PC-9 (cell line): ENCODE results near the gene EPN1. TPM values are rescaled to one million over a fixed set of nuclear protein-coding genes. Genes with fewer than 3 reads are reported as not detected.
"Not testable (repeated sequence)": the region's sequence is repeated elsewhere in the genome, so short reads cannot be mapped to it uniquely, and the experiment has no call there.

Experiments used
- BruUV-seq: library from RNA; stranded (reverse); fragments of 400-500 nt; replicated peaks from 2 replicates; lab custom pipeline; 2021; lab: Mats Ljungman, UMichigan
- CTCF ChIA-PET: fragments of 300-600 bp; sonication (Branson Sonifier 250); formaldehyde crosslinking; loops from one replicate; lab custom pipeline; 2022; ENCODE audit warnings: antibody characterized with exemption; lab: Charles Lee
- POLR2A ChIA-PET: fragments of 300-600 bp; sonication (Branson Sonifier 250); formaldehyde crosslinking; loops from one replicate; lab custom pipeline; 2022; ENCODE audit warnings: antibody characterized with exemption; ENCODE audit not compliant: unreplicated experiment; lab: Charles Lee
- DNase-seq, 2 experiments: peaks; one replicate each; pipeline versions ENCODE4 v3.0.0 to v3.0.0-alpha.2; 2015 to 2022; ENCODE audit warnings: mixed read lengths in 1 of 2
- H2AFZ ChIP-seq: fragments of 200-600 bp; sonication (generic); 2 replicates; pipeline ENCODE4 v1.8.1; 2017; ENCODE audit warnings: antibody characterized with exemption
- H3F3A ChIP-seq: fragments of 200-600 bp; sonication (generic); 2 replicates; pipeline ENCODE4 v1.8.1; 2017; ENCODE audit warnings: antibody characterized with exemption, mild to moderate bottlenecking, low read depth; ENCODE audit not compliant: insufficient read depth
- H3K27ac ChIP-seq: fragments of 200-600 bp; sonication (generic); 2 replicates; pipeline ENCODE4 v1.6.1; 2016; ENCODE audit warnings: mixed run types
- H3K27me3 ChIP-seq: fragments of 200-600 bp; sonication (generic); 2 replicates; pipeline ENCODE4 v1.6.1; 2016; ENCODE audit warnings: low read depth, mixed run types; ENCODE audit not compliant: insufficient read depth
- H3K36me3 ChIP-seq: fragments of 200-600 bp; sonication (generic); 2 replicates; pipeline ENCODE4 v1.6.1; 2016; ENCODE audit warnings: low read depth, mixed run types
- H3K4me1 ChIP-seq: fragments of 200-600 bp; sonication (generic); replicated peaks from 2 replicates; pipeline ENCODE4 v1.6.1; 2016; ENCODE audit warnings: mixed run types; ENCODE audit not compliant: insufficient read depth
- H3K4me2 ChIP-seq: fragments of 200-600 bp; sonication (generic); 2 replicates; pipeline ENCODE4 v1.6.1; 2017; ENCODE audit warnings: mixed run types
- H3K4me3 ChIP-seq: fragments of 200-600 bp; sonication (generic); 2 replicates; pipeline ENCODE4 v1.6.1; 2016; ENCODE audit warnings: mixed run types
- H3K79me2 ChIP-seq: fragments of 200-600 bp; sonication (generic); 2 replicates; pipeline ENCODE4 v1.6.1; 2017; ENCODE audit warnings: low read depth, mixed run types
- H3K9me2 ChIP-seq: fragments of 200-600 bp; sonication (generic); 2 replicates; pipeline ENCODE4 v1.8.1; 2017; ENCODE audit warnings: mild to moderate bottlenecking; ENCODE audit not compliant: insufficient read depth
- H3K9me3 ChIP-seq: fragments of 200-600 bp; sonication (generic); 2 replicates; pipeline ENCODE4 v1.8.1; 2016; ENCODE audit warnings: low read depth; ENCODE audit not compliant: insufficient read depth
- H4K20me1 ChIP-seq: fragments of 200-600 bp; sonication (generic); 2 replicates; pipeline ENCODE4 v1.8.1; 2017; ENCODE audit not compliant: insufficient read depth
- CTCF ChIP-seq: fragments of 200-600 bp; sonication (generic); conservative IDR thresholded peaks from 2 replicates; pipeline ENCODE4 v1.6.1; 2017; ENCODE audit warnings: mixed run types, antibody characterized with exemption, mild to moderate bottlenecking, moderate library complexity
- EZH2 ChIP-seq: fragments of 200-600 bp; sonication (generic); IDR thresholded peaks from 2 replicates; pipeline ENCODE4 v1.8.0; 2017; ENCODE audit warnings: antibody characterized with exemption, low read depth
- intact Hi-C: fragments of 100-400 bp; cut with micrococcal nuclease; formaldehyde crosslinking; loops from one replicate; pipeline ENCODE4 v1.10.0; 2022; ENCODE audit not compliant: unreplicated experiment
- total RNA-seq: library from RNA; stranded (reverse); gene quantifications from 2 replicates; pipeline ENCODE4 v1.2.3, GENCODE V29; 2021

EPN1 gene
- total RNA-seq, 1 experiment from 2014 or later = 232 TPM

- no peak for TF ChIP-seq CTCF
- TF ChIP-seq EZH2 = no peak
- Histone ChIP-seq H3K4me1 (no peaks in the 10 kb centered on the region), H4K20me1 (no peaks in the 10 kb centered on the region), H2AFZ (no peak within 1 kb of the TSS), H3K9me2 (no peaks in the 10 kb centered on the region), H3K4me3 (no peak within 1 kb of the TSS), H3K9me3 (no peaks in the 10 kb centered on the region), H3K27ac (no peak within 1 kb of the TSS), H3K36me3 (no peaks in the 10 kb centered on the region), H3F3A (no peaks in the 10 kb centered on the region), H3K79me2 (no peaks in the 10 kb centered on the region), H3K27me3 (peaks cover 90% of the 10 kb centered on the region), H3K4me2 (no peak within 1 kb of the TSS)
- ChIA-PET CTCF (no interaction called here), POLR2A (no interaction called here)
- DNase-seq = no peak
- no TSS peak for BruUV-seq
- intact Hi-C loops = no loop called here
These were observed 63.3 kb downstream of the EPN1 start, which contains the start of gene NLRP9 for GRCh38 chr19:55738302-55738701. TSS of gene NLRP9 (minus strand) at chr19:55738402. CDS start at chr19:55738374, 28 bp downstream.

GRCh38 chr19:55750715-55751114 lies 75.7 kb downstream of the EPN1 start:
- BruUV-seq = no TSS peak
- POLR2A ChIA-PET = no interaction called here

GRCh38 chr19:55753401-55753800 lies 78.4 kb downstream of the EPN1 start:
- Histone ChIP-seq H3K9me2 (no peaks in the 10 kb centered on the region), H3K27ac (no peak overlapping the region), H3F3A (no peaks in the 10 kb centered on the region), H3K9me3 (no peaks in the 10 kb centered on the region), H4K20me1 (no peaks in the 10 kb centered on the region), H3K79me2 (no peaks in the 10 kb centered on the region), H3K4me2 (no peak overlapping the region), H3K4me1 (no peaks in the 10 kb centered on the region), H3K4me3 (no peak overlapping the region), H3K36me3 (no peaks in the 10 kb centered on the region), H2AFZ (no peak overlapping the region), H3K27me3 (peaks cover 100% of the 10 kb centered on the region)
- intact Hi-C loops = no loop called here
- CTCF ChIA-PET = no interaction called here
- no peak for TF ChIP-seq CTCF
- no peak for TF ChIP-seq EZH2
- BruUV-seq = no TSS peak
- no peak for DNase-seq
- POLR2A ChIA-PET = interaction anchor here (0.6 kb wide), 1 partner anchor 463 kb away, joined by 7 read pairs; no protein-coding TSS in a partner anchor

More at GRCh38 chr19:55750715-55751114, 75.7 kb downstream of the EPN1 start:
- Histone ChIP-seq H2AFZ (no peak overlapping the region), H3K27ac (no peak overlapping the region), H3K4me2 (no peak overlapping the region), H3K9me2 (no peaks in the 10 kb centered on the region), H3K79me2 (no peaks in the 10 kb centered on the region), H3K4me1 (no peaks in the 10 kb centered on the region), H3K36me3 (no peaks in the 10 kb centered on the region), H3K9me3 (no peaks in the 10 kb centered on the region), H4K20me1 (no peaks in the 10 kb centered on the region), H3F3A (no peaks in the 10 kb centered on the region), H3K4me3 (no peak overlapping the region), H3K27me3 (peaks cover 100% of the 10 kb centered on the region)
- CTCF ChIA-PET = no interaction called here
- DNase-seq = no peak
- intact Hi-C loops = no loop called here
- no peak for TF ChIP-seq CTCF
- peak; percentile 93; the same call in 1 of the 2 replicates for TF ChIP-seq EZH2

GRCh38 chr19:55756808-55757207 lies 81.8 kb downstream of the EPN1 start:
- H3F3A ChIP-seq, H3K9me2 ChIP-seq, H3K4me3 ChIP-seq, CTCF ChIA-PET, POLR2A ChIA-PET, H3K36me3 ChIP-seq, BruUV-seq, H3K4me1 ChIP-seq, H3K9me3 ChIP-seq, H2AFZ ChIP-seq, intact Hi-C loops, H4K20me1 ChIP-seq, DNase-seq, H3K27ac ChIP-seq, H3K4me2 ChIP-seq, H3K79me2 ChIP-seq: not testable (repeated sequence)
- peaks cover 95% of the 10 kb centered on the region for H3K27me3 ChIP-seq

- POLR2A ChIA-PET, DNase-seq, H3K9me2 ChIP-seq, H3K4me2 ChIP-seq, H3F3A ChIP-seq, H3K4me3 ChIP-seq, CTCF ChIA-PET, H3K36me3 ChIP-seq, intact Hi-C loops, H3K27ac ChIP-seq, H2AFZ ChIP-seq, H3K9me3 ChIP-seq, H3K79me2 ChIP-seq, H3K4me1 ChIP-seq, H4K20me1 ChIP-seq, BruUV-seq: not testable (repeated sequence)
- peaks cover 92% of the 10 kb centered on the region for H3K27me3 ChIP-seq
These were observed 83.8 kb downstream of the EPN1 start, which contains the start of gene RFPL4A for GRCh38 chr19:55758797-55759196. TSS of gene RFPL4A (plus strand) at chr19:55759097. CDS start at chr19:55761801, 2,704 bp downstream.
